SK-N-SH (cell line): ENCODE results near the gene COBL. TPM values are rescaled to one million over a fixed set of nuclear protein-coding genes. Genes with fewer than 3 reads are reported as not detected.
A peak's percentile ranks its signal among the peaks of the same experiment; 100 is the strongest.

Source experiments
- CTCF ChIA-PET: fragments of 300-600, 350-600 bp; formaldehyde crosslinking; extraction: SDS; loops from one replicate; lab custom pipeline; 2021; lab: Yijun Ruan, JAX
- POLR2A ChIA-PET: fragments of 350-600 bp; sonication (Branson Sonifier 250); formaldehyde crosslinking; extraction: SDS; loops from one replicate; lab custom pipeline; 2020; ENCODE audit warnings: antibody characterized with exemption, inconsistent platforms; lab: Yijun Ruan, JAX
- DNase-seq: peaks from one replicate; pipeline ENCODE4 v3.0.0; 2012
- H2AFZ ChIP-seq: fragments of 200-600 bp; sonication (generic); 2 replicates; pipeline ENCODE4 v1.8.1; 2016; ENCODE audit warnings: antibody characterized with exemption, mild to moderate bottlenecking, low read depth
- H3F3A ChIP-seq: fragments of 200-600 bp; sonication (generic); replicated peaks from 2 replicates; pipeline ENCODE3; 2016; ENCODE audit warnings: antibody characterized with exemption, mild to moderate bottlenecking; ENCODE audit not compliant: insufficient read depth
- H3K27ac ChIP-seq, 2 experiments: fragments of 200-500 bp in 1 of 2; fragments of 200-600 bp in 1 of 2; sonication (Bioruptor generic) in 1 of 2; sonication (generic), shearing (Covaris generic) in 1 of 2; 2 replicates each; pipeline versions ENCODE4 v1.5.1 to v1.6.1; 2014 to 2016; ENCODE audit warnings: low read depth in 2 of 2, inconsistent platforms in 1 of 2, low read length in 1 of 2, mild to moderate bottlenecking in 1 of 2, mixed read lengths in 1 of 2
- H3K27me3 ChIP-seq: fragments of 200-600 bp; sonication (generic), shearing (Covaris generic); 2 replicates; pipeline ENCODE4 v1.6.1; 2016; ENCODE audit warnings: mixed run types; ENCODE audit not compliant: insufficient read depth
- H3K36me3 ChIP-seq, 2 experiments: fragments of 200-500 bp in 1 of 2; fragments of 200-600 bp in 1 of 2; sonication (Bioruptor generic) in 1 of 2; sonication (generic) in 1 of 2; replicated peaks in 1 of 2; 2 replicates each; pipeline versions ENCODE3 to v1.5.1; 2014 to 2016; ENCODE audit warnings: low read length in 1 of 2, mild to moderate bottlenecking in 1 of 2; ENCODE audit not compliant: insufficient read depth in 2 of 2, control insufficient read depth in 1 of 2
- H3K4me1 ChIP-seq, 2 experiments: fragments of 200-500 bp in 1 of 2; fragments of 200-600 bp in 1 of 2; sonication (Bioruptor generic) in 1 of 2; sonication (generic), shearing (Covaris generic) in 1 of 2; 2 replicates each; pipeline versions ENCODE4 v1.5.1 to v1.6.1; 2014 to 2016; ENCODE audit warnings: low read depth in 1 of 2, low read length in 1 of 2, mixed run types in 1 of 2; ENCODE audit not compliant: insufficient read depth in 2 of 2, control insufficient read depth in 1 of 2
- H3K4me2 ChIP-seq: fragments of 200-600 bp; sonication (generic), shearing (Covaris generic); 2 replicates; pipeline ENCODE4 v1.6.1; 2017; ENCODE audit warnings: mixed run types
- H3K4me3 ChIP-seq, 2 experiments: fragments of 200-500 bp in 1 of 2; fragments of 200-600 bp in 1 of 2; sonication (Bioruptor generic) in 1 of 2; sonication (generic), shearing (Covaris generic) in 1 of 2; 2 replicates each; pipeline versions ENCODE4 v1.5.1 to v1.8.1; 2014 to 2016; ENCODE audit warnings: low read depth in 2 of 2, inconsistent platforms in 1 of 2, low read length in 1 of 2, mild to moderate bottlenecking in 1 of 2, mixed read lengths in 1 of 2, moderate library complexity in 1 of 2
- H3K79me2 ChIP-seq: fragments of 200-600 bp; sonication (generic); 2 replicates; pipeline ENCODE4 v1.8.1; 2017; ENCODE audit warnings: mild to moderate bottlenecking; ENCODE audit not compliant: insufficient read depth
- H3K9ac ChIP-seq: fragments of 200-600 bp; sonication (generic); 2 replicates; pipeline ENCODE4 v1.6.1; 2017; ENCODE audit warnings: mixed run types
- H3K9me2 ChIP-seq: fragments of 200-600 bp; sonication (generic); 2 replicates; pipeline ENCODE4 v1.6.1; 2017; ENCODE audit warnings: mixed run types
- H3K9me3 ChIP-seq: fragments of 200-600 bp; sonication (generic); 2 replicates; pipeline ENCODE4 v1.6.1; 2017; ENCODE audit warnings: mixed run types, mild to moderate bottlenecking, moderate library complexity
- H4K20me1 ChIP-seq: fragments of 200-600 bp; sonication (generic); 2 replicates; pipeline ENCODE4 v1.6.1; 2017; ENCODE audit warnings: mild to moderate bottlenecking, mixed run types; ENCODE audit not compliant: insufficient read depth
- FOXJ3 ChIP-seq: sonication (generic); formaldehyde crosslinking; IDR thresholded peaks from 2 replicates; pipeline ENCODE4 v1.5.1; 2020; ENCODE audit warnings: mild to moderate bottlenecking, missing genetic modification reagents
- JUND ChIP-seq: IDR thresholded peaks from 2 replicates; pipeline ENCODE4 v1.4.0; 2012
- WGBS: methylation state at CpG from one replicate; pipeline ENCODE4 v1.1.6; 2017; ENCODE audit warnings: low lambda C conversion rate; 5-methylcytosine and 5-hydroxymethylcytosine counted together
- polyA plus RNA-seq, 3 experiments: library from polyadenylated mRNA; depleted of rRNA; stranded (reverse); fragments of >200 nt; gene quantifications; 2 replicates each; pipeline ENCODE4 v1.2.3, GENCODE V29; 2012
- TF ChIP-seq, protein P1 (sequence below): fragments of 200-600 bp; sonication (generic); IDR thresholded peaks from 2 replicates; pipeline ENCODE4 v1.6.1; 2017; ENCODE audit warnings: antibody characterized with exemption, mild to moderate bottlenecking, moderate library complexity

COBL gene
- polyA plus RNA-seq, 1 of the 3 experiments (the other 2 are of a cell fraction) = under 0.01 TPM

DNA sequence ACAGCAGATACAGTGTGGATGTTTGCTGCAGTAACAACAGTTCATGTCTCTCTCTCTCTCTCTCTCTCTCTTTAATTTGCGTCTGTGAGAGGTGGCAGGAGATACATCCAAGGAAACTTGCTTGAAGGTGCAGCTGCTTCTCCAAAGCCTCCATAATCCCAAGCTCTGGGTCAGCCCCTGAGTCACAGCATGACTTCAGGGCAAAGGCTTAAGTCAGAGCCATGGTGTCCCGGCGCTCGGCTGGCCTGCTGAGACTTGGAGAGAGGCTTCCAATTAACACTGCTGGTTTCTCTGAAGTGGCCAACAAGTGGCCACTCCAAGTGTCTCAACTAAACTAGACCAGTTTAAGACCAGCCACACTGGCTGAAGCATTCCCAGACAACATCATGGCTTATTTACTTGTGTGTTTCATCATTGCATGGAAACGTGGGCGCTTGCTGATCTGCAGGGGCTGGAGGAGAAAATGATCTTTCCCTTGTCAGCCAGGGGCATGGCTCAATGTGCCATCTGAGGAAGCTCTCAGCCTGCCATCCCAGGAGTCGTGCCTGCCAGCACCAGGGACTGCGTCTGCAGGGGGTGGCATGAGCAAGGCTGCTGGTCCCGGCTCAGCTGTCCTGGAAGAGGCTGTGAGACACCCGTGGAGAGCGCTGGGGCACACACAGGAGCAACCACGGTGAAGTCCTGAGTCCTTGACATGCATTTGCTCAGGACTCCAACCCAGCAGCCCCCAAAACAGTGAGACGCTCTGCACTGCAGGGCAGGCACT is 254.2 kb downstream of the COBL start:
- Histone ChIP-seq H2AFZ (no peak overlapping the region), H3K9me3 (no peaks in the 10 kb centered on the region), H3K27me3 (peaks cover 74% of the 10 kb centered on the region), H3K27ac (no peak overlapping the region), H4K20me1 (no peaks in the 10 kb centered on the region), H3K4me3 (no peak overlapping the region), H3K79me2 (no peaks in the 10 kb centered on the region), H3K9ac (no peak overlapping the region), H3K9me2 (no peaks in the 10 kb centered on the region), H3K4me2 (no peak overlapping the region), H3K36me3 (no peaks in the 10 kb centered on the region)
- ChIA-PET CTCF (interaction anchor here (0.8 to 1.3 kb wide), 3 partner anchors 9 to 100 kb away, joined by 3 to 4 read pairs (median 3); no protein-coding TSS in a partner anchor), POLR2A (no interaction called here)
- 20% methylated on average over 13 of the region's 13 CpGs for WGBS
- DNase-seq = no peak
- TF ChIP-seq JUND = no peak
- TF ChIP-seq, protein P1, sequence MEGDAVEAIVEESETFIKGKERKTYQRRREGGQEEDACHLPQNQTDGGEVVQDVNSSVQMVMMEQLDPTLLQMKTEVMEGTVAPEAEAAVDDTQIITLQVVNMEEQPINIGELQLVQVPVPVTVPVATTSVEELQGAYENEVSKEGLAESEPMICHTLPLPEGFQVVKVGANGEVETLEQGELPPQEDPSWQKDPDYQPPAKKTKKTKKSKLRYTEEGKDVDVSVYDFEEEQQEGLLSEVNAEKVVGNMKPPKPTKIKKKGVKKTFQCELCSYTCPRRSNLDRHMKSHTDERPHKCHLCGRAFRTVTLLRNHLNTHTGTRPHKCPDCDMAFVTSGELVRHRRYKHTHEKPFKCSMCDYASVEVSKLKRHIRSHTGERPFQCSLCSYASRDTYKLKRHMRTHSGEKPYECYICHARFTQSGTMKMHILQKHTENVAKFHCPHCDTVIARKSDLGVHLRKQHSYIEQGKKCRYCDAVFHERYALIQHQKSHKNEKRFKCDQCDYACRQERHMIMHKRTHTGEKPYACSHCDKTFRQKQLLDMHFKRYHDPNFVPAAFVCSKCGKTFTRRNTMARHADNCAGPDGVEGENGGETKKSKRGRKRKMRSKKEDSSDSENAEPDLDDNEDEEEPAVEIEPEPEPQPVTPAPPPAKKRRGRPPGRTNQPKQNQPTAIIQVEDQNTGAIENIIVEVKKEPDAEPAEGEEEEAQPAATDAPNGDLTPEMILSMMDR = 0 out of 2 replicates have a peak, but pooled peaks have one; percentile 32
- TF ChIP-seq, all 33 proteins: peak for 1
- no peaks in the 10 kb centered on the region for H3K4me1 ChIP-seq
- H3F3A ChIP-seq = no peaks in the 10 kb centered on the region

DNA sequence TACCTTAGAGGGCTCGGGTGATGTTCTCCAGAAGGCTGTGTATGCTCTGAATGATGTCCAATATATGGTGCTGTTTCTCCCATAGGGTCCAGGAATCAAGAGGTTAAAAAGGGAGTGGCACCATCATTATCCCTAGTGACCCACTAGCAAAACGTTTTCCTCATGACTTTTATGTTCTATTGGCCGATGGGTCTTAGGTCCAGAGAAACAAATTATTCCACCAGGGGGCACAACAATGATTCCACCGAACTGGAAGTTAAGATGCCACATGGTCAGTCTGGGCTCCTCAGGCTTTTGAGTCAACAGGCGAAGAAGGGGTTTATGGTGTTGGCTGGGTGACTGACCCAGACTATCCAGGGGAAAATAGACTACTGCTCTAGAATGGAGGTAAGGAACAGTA is 256.1 kb downstream of the COBL start:
- POLR2A ChIA-PET = no interaction called here

More for the DNA sequence above, 256.1 kb downstream of the COBL start:
- DNase-seq = no peak
- H3K79me2 ChIP-seq = no peaks in the 10 kb centered on the region
- no peaks in the 10 kb centered on the region for H3K4me1 ChIP-seq
- H2AFZ ChIP-seq = no peak overlapping the region
- H3K27ac ChIP-seq = no peak overlapping the region
- no peaks in the 10 kb centered on the region for H3K9me2 ChIP-seq
- H3K36me3 ChIP-seq = no peaks in the 10 kb centered on the region
- 15% methylated on average over 5 of the region's 5 CpGs for WGBS
- H3K4me2 ChIP-seq = no peak overlapping the region
- no peak for TF ChIP-seq FOXJ3 (CRISPR knock-in tag)
- TF ChIP-seq, protein P1 = peak; percentile 37
- TF ChIP-seq, all 33 proteins: peak for 1
- peaks cover 74% of the 10 kb centered on the region for H3K27me3 ChIP-seq
- H3F3A ChIP-seq = no peaks in the 10 kb centered on the region
- no peaks in the 10 kb centered on the region for H4K20me1 ChIP-seq
- H3K9me3 ChIP-seq = no peaks in the 10 kb centered on the region
- CTCF ChIA-PET = interaction anchor here (0.7 to 1.7 kb wide), 3 partner anchors 10 to 102 kb away, joined by 3 to 5 read pairs (median 5); no protein-coding TSS in a partner anchor
- no peak overlapping the region for H3K9ac ChIP-seq
- H3K4me3 ChIP-seq = no peak overlapping the region
